Measurements from ENCODE around the gene UBE2F.
"Not testable (repeated sequence)": the region's sequence is repeated elsewhere in the genome, so short reads cannot be mapped to it uniquely, and the experiment has no call there.

UBE2F gene

DNA sequence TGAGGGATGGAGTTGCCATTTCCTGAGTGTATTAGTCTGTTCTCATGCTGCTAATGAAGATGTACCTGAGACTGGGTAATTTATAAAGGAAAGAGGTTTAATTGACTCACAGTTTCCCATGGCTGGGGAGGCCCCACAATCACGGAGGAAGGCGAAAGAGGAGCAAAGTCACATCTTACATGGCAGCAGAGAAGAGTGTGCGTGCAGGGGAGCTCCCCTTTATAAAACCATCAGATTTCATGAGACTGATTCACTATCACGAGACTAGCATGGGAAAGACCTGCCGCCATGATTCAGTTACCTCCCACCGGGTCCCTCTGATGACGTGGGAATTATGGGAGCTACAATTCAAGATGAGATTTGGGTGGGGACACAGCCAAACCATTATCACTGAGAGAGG is 99.9 kb downstream of the UBE2F start:
- DNase-seq (ENCODE audit: low read depth, low spot score) = not testable (repeated sequence)

DNA sequence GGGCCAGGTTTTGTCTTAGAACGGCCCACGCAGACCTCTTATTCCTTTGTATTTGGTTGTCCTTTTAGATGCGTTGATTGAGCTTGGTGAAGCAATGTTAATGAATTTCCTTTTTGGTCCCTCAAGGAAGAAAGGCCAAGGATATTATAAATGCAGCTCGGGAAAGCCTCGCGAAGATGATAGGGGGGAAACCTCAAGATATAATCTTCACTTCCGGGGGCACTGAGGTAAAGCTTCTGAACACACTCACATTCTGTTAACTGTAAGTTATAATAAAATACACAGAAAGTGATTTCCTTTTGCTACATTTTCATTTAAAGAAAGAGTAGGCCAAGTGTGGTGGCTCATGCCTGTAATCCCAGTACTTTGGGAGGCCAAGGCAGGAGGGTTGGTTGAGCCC is 101.1 kb downstream of the UBE2F start:
- DNase-seq (ENCODE audit: low read depth, low spot score) = no peak
- H3K27ac ChIP-seq = no peak overlapping the region

More for the DNA sequence above, 99.9 kb downstream of the UBE2F start:
- not testable (repeated sequence) for H3K27ac ChIP-seq

DNA sequence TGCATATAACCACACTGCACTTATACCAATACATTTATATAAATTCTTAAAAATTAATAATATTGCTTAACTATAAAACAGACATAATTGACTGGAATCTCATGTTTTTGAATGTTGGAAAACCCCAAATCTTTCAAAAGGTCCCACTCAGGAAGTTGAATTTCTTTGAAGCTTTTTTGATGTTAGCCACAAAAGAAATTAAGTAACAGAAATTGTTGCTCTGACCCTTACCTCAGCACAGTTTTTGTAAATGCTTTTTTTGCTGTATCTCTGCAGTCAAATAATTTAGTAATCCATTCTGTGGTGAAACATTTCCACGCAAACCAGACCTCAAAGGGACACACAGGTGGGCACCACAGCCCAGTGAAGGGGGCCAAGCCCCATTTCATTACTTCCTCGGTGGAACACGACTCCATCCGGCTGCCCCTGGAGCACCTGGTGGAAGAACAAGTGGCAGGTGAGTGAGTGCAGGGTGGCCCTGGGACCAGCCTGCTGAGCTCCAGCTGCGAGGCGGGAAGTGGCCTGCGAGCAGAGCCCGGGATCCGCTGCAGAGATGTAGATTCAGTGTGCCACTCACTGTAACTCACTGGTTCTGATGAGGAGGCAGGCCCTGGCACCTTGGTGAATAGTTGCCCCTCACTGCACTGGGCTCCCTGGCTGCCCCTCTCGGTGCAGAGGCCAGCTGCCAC is 102.4 kb downstream of the UBE2F start:
- DNase-seq (ENCODE audit: low read depth, low spot score) = no peak
- H3K27ac ChIP-seq = no peak overlapping the region

DNA sequence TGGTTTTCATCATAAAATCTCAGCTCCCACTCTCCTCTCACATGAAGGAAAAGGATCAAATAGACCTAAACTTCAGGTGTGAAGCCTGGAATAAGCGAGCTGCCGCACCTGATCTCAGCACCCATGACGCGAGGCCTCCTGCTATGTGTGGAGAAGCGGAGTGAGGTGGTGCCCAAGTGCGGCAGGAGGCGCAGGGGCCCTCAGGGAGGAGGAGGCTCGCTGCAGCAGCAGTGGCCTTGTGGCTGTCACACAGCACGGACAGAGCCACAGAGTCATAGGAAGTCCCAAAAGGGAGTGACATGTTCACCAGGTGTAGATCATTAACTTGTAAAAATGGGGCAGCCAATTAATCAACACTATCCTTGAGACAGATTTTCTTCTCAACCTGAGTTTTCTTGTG is 103.1 kb downstream of the UBE2F start:
- H3K27ac ChIP-seq = no peak overlapping the region
- no peak for DNase-seq (ENCODE audit: low read depth, low spot score)

DNA sequence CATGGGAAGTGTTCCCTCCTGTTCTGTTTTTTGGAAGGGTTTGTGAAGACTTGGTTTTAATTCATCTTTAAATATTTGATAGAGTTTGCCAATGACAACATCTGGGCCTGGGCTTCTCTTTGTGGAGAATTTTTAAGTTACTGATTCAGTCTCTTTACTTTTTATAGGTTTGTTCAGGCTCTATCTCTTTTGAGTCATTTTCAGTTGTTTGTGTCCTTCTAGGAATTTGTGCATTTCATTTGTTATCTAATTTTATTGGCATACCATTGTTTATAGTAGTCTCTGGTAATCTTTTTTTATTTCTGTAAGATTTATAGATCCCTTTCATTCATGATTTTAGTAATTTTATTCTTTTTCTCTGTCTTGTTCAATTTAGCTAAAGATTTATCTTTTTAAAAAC is 108.6 kb downstream of the UBE2F start:
- DNase-seq (ENCODE audit: low read depth, low spot score) = no peak

DNA sequence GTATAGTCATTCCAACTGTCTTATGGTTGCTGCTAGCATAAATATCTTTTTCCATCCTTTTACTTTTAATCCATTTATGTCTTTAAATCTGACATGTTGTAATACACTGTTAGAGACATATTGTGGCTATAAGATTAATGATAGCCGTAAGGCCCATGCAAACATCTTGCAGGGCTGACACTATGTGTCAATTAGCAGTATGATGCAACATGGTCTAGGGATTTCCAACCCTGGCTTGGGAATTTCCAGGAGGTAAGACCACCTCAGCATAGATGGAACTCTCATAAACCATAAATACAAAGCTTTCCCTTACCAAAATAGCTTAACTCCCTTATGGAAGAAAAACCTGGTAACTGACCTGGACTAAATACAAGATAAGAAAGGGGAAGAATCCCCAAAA is 110.5 kb downstream of the UBE2F start:
- H3K27ac ChIP-seq = no peak overlapping the region
- no peak for DNase-seq (ENCODE audit: low read depth, low spot score)

More for the DNA sequence above, 108.6 kb downstream of the UBE2F start:
- H3K27ac ChIP-seq = no peak overlapping the region

DNA sequence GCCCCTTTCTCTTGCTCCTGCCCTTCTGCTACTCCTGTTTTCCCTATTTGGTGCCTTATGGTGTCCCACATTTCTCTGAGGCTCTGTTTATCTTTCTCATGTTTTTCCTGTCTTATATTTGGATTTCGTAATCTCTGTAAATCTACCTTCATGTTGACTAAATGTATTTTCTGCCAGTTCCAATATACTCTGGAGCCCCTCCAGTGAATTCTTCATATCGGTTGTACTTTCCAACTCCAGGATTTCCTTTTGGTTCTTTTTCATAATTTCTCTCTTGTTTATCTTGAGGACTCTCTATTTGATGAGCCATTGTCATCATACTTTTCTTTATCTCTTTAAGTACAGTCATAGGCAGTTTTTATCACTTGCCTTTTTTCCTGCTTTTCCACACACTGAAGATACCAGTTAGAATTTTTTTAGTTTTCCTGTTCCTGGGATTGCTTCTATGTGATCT is 113.1 kb downstream of the UBE2F start:
- H3K27ac ChIP-seq = no peak overlapping the region
- no peak for DNase-seq (ENCODE audit: low read depth, low spot score)

DNA sequence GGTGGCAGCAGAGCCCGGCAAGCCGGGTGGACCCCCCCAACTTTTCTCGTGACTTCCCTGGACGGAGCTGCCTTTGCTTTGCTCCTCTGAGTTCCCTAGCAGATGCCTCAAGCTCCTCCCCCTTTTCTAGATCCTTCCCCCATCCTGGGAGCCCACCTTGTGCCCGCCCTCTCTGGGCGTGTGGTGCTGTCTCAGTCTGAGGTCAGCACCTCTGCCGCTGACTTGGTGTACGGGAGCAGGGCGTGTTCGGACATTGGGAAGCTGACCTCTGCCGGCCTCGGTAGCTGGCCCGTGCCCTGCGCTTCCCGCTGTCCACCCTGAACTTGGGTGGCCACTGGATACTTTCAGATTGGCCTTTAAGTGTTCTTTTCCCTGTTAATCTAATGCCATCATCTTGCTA is 113.7 kb downstream of the UBE2F start:
- no peak for DNase-seq (ENCODE audit: low read depth, low spot score)
- no peak overlapping the region for H3K27ac ChIP-seq

DNA sequence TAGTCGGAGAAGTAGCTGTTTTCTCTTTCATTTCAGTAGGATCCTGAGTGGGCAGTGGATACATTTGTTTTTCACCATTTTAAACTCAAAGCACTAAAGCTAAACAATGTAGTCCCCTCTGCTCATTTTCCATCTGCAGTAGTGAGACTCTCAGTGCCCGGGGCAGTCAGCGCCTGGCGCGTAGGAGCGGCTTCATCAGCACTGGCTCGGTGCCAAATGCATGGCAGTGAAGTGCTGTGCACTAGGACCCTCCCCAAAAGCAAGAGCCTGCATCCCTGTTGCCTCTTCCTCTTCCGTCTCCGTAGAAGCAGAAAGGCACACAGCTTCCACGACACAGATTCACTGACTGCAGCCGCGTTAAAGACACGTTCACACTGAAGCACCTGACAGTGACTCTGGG is 114.3 kb downstream of the UBE2F start:
- no peak for DNase-seq (ENCODE audit: low read depth, low spot score)
- no peak overlapping the region for H3K27ac ChIP-seq

- no peak overlapping the region for H3K27ac ChIP-seq
- no peak for DNase-seq (ENCODE audit: low read depth, low spot score)
Observed at GRCh38 chr2:238081561-238081960, 114.7 kb downstream of the UBE2F start.

- DNase-seq (ENCODE audit: low read depth, low spot score) = no peak
- no peak overlapping the region for H3K27ac ChIP-seq
Observed at GRCh38 chr2:238082151-238082550, 115.3 kb downstream of the UBE2F start.

DNA sequence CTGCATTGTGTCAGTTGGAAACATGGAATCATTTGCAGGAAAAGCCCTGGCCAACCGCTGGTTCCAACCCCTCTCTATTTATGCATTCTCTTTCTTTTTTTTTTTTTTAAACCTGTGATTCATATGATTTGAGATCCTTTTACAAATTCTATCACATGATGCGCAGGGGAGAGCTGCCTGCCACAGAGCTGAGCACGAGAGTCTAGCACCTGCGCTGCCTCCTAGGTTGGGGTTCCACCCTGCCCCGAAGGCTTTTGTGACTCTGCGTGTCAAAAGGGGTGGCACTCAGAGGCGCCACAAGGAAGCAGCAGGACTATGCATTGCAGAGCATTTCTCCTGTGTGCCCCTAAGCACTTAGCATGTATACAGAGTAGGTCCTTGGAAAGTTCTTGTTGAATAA is 116.0 kb downstream of the UBE2F start:
- no peak overlapping the region for H3K27ac ChIP-seq
- no peak for DNase-seq (ENCODE audit: low read depth, low spot score)

GRCh38 chr2:238083919-238084318 is 117.1 kb downstream of the UBE2F start:
- no peak for DNase-seq (ENCODE audit: low read depth, low spot score)
- no peak overlapping the region for H3K27ac ChIP-seq

DNA sequence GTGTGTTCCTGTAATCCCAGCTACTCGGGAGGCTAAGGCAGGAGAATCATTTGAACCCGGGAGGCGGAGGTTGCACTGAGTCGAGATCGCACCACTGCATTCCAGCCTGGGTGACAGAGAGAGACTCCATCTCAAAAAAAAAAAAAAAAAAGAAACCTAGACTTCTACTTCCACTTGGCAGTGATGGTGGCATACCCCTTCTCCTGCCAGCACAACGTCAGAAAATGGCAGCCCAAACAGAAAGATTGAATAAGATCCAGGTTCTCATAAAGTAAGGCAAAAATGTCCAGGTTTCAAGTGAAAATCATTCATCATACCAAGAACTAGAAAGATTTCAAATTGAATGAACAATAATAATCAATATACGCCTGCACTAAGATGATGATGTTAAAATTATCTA is 117.9 kb downstream of the UBE2F start:
- no peak overlapping the region for H3K27ac ChIP-seq
- no peak for DNase-seq (ENCODE audit: low read depth, low spot score)

- no peak for DNase-seq (ENCODE audit: low read depth, low spot score)
- no peak overlapping the region for H3K27ac ChIP-seq
Observed at GRCh38 chr2:238085899-238086298, 119.1 kb downstream of the UBE2F start.

DNA sequence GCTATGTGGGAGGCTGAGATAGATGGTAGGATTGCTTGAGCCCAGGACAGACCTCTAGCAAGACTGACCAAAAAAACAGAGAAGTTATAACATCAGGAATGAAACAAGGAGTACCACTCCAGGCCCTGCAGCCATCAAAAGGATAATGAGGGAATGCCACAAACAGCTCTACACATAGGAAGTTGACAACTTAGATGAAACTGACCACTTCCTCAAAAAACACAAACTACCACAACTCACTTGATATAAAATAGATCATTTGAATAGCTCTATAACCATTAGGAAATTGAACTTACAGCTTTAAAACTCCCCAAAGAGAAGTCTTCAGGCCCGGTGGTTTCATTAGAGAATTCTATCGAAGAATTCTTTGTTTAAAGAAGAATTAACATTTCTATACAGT is 120.4 kb downstream of the UBE2F start:
- DNase-seq (ENCODE audit: low read depth, low spot score) = no peak
- H3K27ac ChIP-seq = no peak overlapping the region

DNA sequence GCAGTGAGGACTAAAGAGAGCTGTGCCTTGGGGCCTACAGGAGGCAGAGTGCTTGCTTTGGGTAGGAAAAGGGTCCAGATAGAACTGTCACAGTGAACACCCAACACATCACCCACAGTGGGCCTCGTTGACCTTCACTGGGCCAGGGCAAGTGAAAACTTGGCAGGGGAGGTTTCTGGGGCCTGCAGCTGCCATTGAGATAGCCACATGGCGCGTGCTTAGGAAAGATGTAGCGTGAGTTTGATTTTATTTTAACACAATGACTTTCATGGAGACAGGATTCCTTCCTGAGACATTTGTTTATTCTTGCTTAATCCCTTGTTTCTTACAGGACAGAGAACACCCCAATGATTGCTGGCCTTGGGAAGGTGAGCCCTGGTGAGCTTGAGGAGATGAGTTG is 124.1 kb downstream of the UBE2F start:
- DNase-seq (ENCODE audit: low read depth, low spot score) = no peak
- H3K27ac ChIP-seq = no peak overlapping the region

DNA sequence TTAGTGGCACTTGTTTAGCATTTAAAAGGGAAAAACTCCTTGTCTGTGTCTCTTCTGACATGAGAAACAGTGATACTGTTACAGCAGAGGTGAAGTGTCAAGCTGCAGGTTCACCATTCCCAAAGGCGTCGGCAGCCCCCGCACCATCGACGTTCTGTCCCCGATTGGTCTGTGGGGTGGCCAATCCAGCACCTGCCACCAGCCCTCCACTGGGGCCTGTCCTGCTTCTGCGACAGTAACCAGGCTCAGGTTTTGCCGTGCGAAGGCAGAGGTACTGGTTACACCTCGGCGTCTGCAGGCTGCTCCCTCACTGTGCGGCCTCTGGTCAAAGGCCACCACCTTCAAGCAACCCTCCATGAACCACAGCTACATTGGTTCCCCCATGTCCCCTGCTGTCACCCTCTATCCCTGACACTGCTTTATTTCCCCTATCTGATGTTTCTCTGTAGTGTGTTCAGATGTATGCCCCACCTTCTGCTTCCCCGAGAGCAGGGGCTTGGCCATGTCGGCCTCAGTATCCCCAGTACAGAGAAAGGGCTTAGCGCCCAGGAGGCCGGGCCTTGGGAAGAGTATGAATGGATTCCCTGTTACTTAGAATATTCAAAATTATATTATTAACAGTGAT is 124.7 kb downstream of the UBE2F start:
- DNase-seq (ENCODE audit: low read depth, low spot score) = no peak

More for the DNA sequence above, 124.7 kb downstream of the UBE2F start:
- H3K27ac ChIP-seq = no peak overlapping the region
